HepG2 (cell line): Measurements from ENCODE around the gene PIGL. TPM values are rescaled to one million over a fixed set of nuclear protein-coding genes. Genes with fewer than 3 reads are reported as not detected.

Experiments used
- ARNT2 ChIP-seq: sonication (generic); formaldehyde crosslinking; IDR thresholded peaks from 2 replicates; pipeline ENCODE4 v1.8.0; 2022; ENCODE audit warnings: mild to moderate bottlenecking, low read depth, missing genetic modification reagents, moderate library complexity
- CCAR2 ChIP-seq: fragments of 200-400 bp; formaldehyde crosslinking; optimal IDR thresholded peaks from 2 replicates; pipeline ENCODE3; 2018; ENCODE audit warnings: low read depth, mild to moderate bottlenecking, low read length, moderate library complexity
- E2F1 ChIP-seq: sonication (generic); formaldehyde crosslinking; IDR thresholded peaks from 2 replicates; pipeline ENCODE4 v1.5.0; 2020; ENCODE audit warnings: missing genetic modification reagents
- HMGXB3 ChIP-seq: sonication (generic); formaldehyde crosslinking; IDR thresholded peaks from 2 replicates; pipeline ENCODE4 v1.4.0; 2020; ENCODE audit warnings: missing genetic modification reagents, borderline replicate concordance
- HOXA7 ChIP-seq: sonication (generic); formaldehyde crosslinking; IDR thresholded peaks from 2 replicates; pipeline ENCODE4 v1.8.1; 2022; ENCODE audit warnings: mild to moderate bottlenecking, missing genetic modification reagents, moderate library complexity
- IKZF5 ChIP-seq: IDR thresholded peaks from 2 replicates; pipeline ENCODE4 v1.6.1; 2018; ENCODE audit warnings: missing genetic modification reagents, mild to moderate bottlenecking, missing compliant biosample characterization
- ONECUT2 ChIP-seq: sonication (generic); formaldehyde crosslinking; IDR thresholded peaks from 2 replicates; pipeline ENCODE4 v1.4.0; 2020; ENCODE audit warnings: missing genetic modification reagents
- PAF1 ChIP-seq: IDR thresholded peaks from 2 replicates; pipeline ENCODE4 v1.6.1; 2016; ENCODE audit warnings: missing genetic modification reagents, missing compliant biosample characterization
- TBX2 ChIP-seq: sonication (generic); formaldehyde crosslinking; IDR thresholded peaks from 2 replicates; pipeline ENCODE4 v1.5.0; 2020; ENCODE audit warnings: missing genetic modification reagents, mild to moderate bottlenecking, borderline replicate concordance
- ZNF230 ChIP-seq: sonication (generic); formaldehyde crosslinking; IDR thresholded peaks from 2 replicates; pipeline ENCODE4 v1.4.0; 2020; ENCODE audit warnings: mild to moderate bottlenecking, missing genetic modification reagents
- ZNF318 ChIP-seq: sonication (generic); formaldehyde crosslinking; IDR thresholded peaks from 2 replicates; pipeline ENCODE4 v1.4.0; 2020; ENCODE audit warnings: mild to moderate bottlenecking, missing genetic modification reagents
- ZNF354B ChIP-seq: sonication (generic); formaldehyde crosslinking; IDR thresholded peaks from 2 replicates; pipeline ENCODE4 v1.8.0; 2022; ENCODE audit warnings: mild to moderate bottlenecking, missing genetic modification reagents
- ZNF431 ChIP-seq: sonication (generic); formaldehyde crosslinking; IDR thresholded peaks from 2 replicates; pipeline ENCODE4 v1.9.0; 2022; ENCODE audit warnings: missing genetic modification reagents, low read depth, mild to moderate bottlenecking, borderline replicate concordance
- ZNF772 ChIP-seq: sonication (generic); formaldehyde crosslinking; IDR thresholded peaks from 2 replicates; pipeline ENCODE4 v1.5.0; 2020; ENCODE audit warnings: mild to moderate bottlenecking, missing genetic modification reagents
- ZSCAN9 ChIP-seq: IDR thresholded peaks from 2 replicates; pipeline ENCODE4 v1.6.1; 2016; ENCODE audit warnings: borderline replicate concordance
- polyA plus RNA-seq, 8 experiments: library from polyadenylated mRNA; depleted of rRNA in 3 of 8; stranded (reverse) in 7 of 8; unstranded in 1 of 8; fragments of >200 nt; fragmentation: Illumina TruSeq in 4 of 8; extraction: Trizol in 4 of 8; gene quantifications; 2 replicates each; pipeline versions ENCODE4 v1.2.1 to v1.2.3, GENCODE V29; 2011 to 2016; ENCODE audit warnings: low read depth in 4 of 8, missing spikeins in 1 of 8, mixed read lengths in 1 of 8; ENCODE audit not compliant: insufficient read depth in 1 of 8
- total RNA-seq, 5 experiments: library from RNA; depleted of rRNA; stranded (reverse); fragments of >200 nt; fragmentation: Illumina TruSeq; extraction: Trizol; gene quantifications; 2 replicates each; pipeline ENCODE4 v1.2.3, GENCODE V29; 2016; ENCODE audit warnings: low read depth in 1 of 5

PIGL gene
- total and polyA plus RNA-seq, 2 of the 13 experiments (the other 11 are each of a cell fraction or from before 2014, with no cell fraction given): 28.5 to 63.8 TPM

GRCh38 chr17:16352303-16352666 lies 135.3 kb downstream of the PIGL start (continued):
- no peak for TF ChIP-seq ZNF230 (CRISPR knock-in tag)
- TF ChIP-seq ONECUT2 (CRISPR knock-in tag): peak; percentile 98
- TF ChIP-seq ZNF431: 0 out of 2 replicates have a peak, but pooled peaks have one; percentile 21
- no peak for TF ChIP-seq ZNF354B (CRISPR knock-in tag)
- peak; percentile 91 for TF ChIP-seq E2F1 (CRISPR knock-in tag)
- TF ChIP-seq CCAR2: no peak
- peak; percentile 57; the same call in 1 of the 2 replicates for TF ChIP-seq ZNF772
- TF ChIP-seq ZNF318 (CRISPR knock-in tag): 0 out of 2 replicates have a peak, but pooled peaks have one; percentile 9
- 0 out of 2 replicates have a peak, but pooled peaks have one; percentile 57 for TF ChIP-seq PAF1 (CRISPR knock-in tag)
- TF ChIP-seq HMGXB3 (CRISPR knock-in tag): no peak
- TF ChIP-seq TBX2 (CRISPR knock-in tag): no peak; the same call in 1 of the 2 replicates
- TF ChIP-seq ZSCAN9 (CRISPR knock-in tag): no peak
- no peak for TF ChIP-seq HOXA7 (CRISPR knock-in tag)
- TF ChIP-seq ARNT2: no peak
- TF ChIP-seq IKZF5 (CRISPR knock-in tag): no peak
